GM12878 (cell line): ENCODE measurements around the gene IL27RA. TPM values are rescaled to one million over a fixed set of nuclear protein-coding genes. Genes with fewer than 3 reads are reported as not detected.

Experiments used
- ATAC-seq: fragments of 200-7000 bp; cut with Tn5 transposase; 3 replicates; pipeline ENCODE4 v1.9.1; 2020; ENCODE audit warnings: mild to moderate bottlenecking, moderate library complexity
- BruUV-seq: library from RNA; stranded (reverse); fragments of 400-500 nt; replicated peaks from 2 replicates; lab custom pipeline; 2021; lab: Mats Ljungman, UMichigan
- CTCF ChIA-PET: fragments of 300-600 bp; sonication (Branson Sonifier 250); formaldehyde crosslinking; extraction: SDS; loops from one replicate; lab custom pipeline; 2021; ENCODE audit warnings: inconsistent platforms; lab: Yijun Ruan, JAX
- POLR2A ChIA-PET: fragments of 350-600 bp; formaldehyde crosslinking; extraction: SDS; loops from one replicate; lab custom pipeline; 2021; ENCODE audit warnings: inconsistent platforms; lab: Charles Lee
- RAD21 ChIA-PET: fragments of 300-600 bp; sonication (Branson Sonifier 250); formaldehyde crosslinking; loops from one replicate; lab custom pipeline; 2023; ENCODE audit warnings: antibody characterized with exemption; ENCODE audit not compliant: unreplicated experiment; lab: Charles Lee
- SMC1A ChIA-PET: fragments of 300-600 bp; sonication (Branson Sonifier 250); formaldehyde crosslinking; loops from one replicate; lab custom pipeline; 2023; ENCODE audit not compliant: unreplicated experiment, uncharacterized antibody; lab: Charles Lee
- DNase-seq: peaks from one replicate; pipeline ENCODE4 v3.0.0-alpha.2; 2011; ENCODE audit warnings: low read depth, low spot score
- FAIRE-seq: peaks from 3 replicates; lab custom pipeline; 2011; peaks lifted over from hg19 to GRCh38; lab: Jason Lieb, UNC
- H2AFZ ChIP-seq: 2 replicates; pipeline ENCODE4 v1.6.0; 2011; ENCODE audit warnings: low read depth, low read length, control low read depth; ENCODE audit not compliant: control insufficient read depth
- H3K27ac ChIP-seq: 2 replicates; pipeline ENCODE4 v1.5.1; 2011; ENCODE audit warnings: control low read depth; ENCODE audit not compliant: control insufficient read depth, insufficient read depth
- H3K27me3 ChIP-seq, 2 experiments: replicated peaks in 1 of 2; 2 replicates each; pipeline versions ENCODE4 v1.6.0 to v1.6.1; 2011; ENCODE audit warnings: low read length in 1 of 2; ENCODE audit not compliant: control insufficient read depth in 2 of 2, insufficient read depth in 2 of 2
- H3K36me3 ChIP-seq, 2 experiments: 2 replicates each; pipeline ENCODE4 v1.5.1; 2011; ENCODE audit warnings: low read length in 1 of 2; ENCODE audit not compliant: control insufficient read depth in 2 of 2, insufficient read depth in 2 of 2
- H3K4me1 ChIP-seq: 2 replicates; pipeline ENCODE4 v1.6.1; 2011; ENCODE audit warnings: mild to moderate bottlenecking, low read length, moderate library complexity, mixed read lengths; ENCODE audit not compliant: control insufficient read depth, insufficient read depth
- H3K4me2 ChIP-seq: 2 replicates; pipeline ENCODE4 v1.6.0; 2011; ENCODE audit warnings: control low read depth; ENCODE audit not compliant: control insufficient read depth, insufficient read depth
- H3K4me3 ChIP-seq: fragments of 200-600 bp; sonication (generic); 2 replicates; pipeline ENCODE4 v1.5.1; 2016
- H3K79me2 ChIP-seq: 2 replicates; pipeline ENCODE4 v1.6.0; 2011; ENCODE audit warnings: low read length; ENCODE audit not compliant: control insufficient read depth, insufficient read depth
- H3K9ac ChIP-seq: 2 replicates; pipeline ENCODE4 v1.8.0; 2011; ENCODE audit warnings: low read length, control low read depth, mixed read lengths; ENCODE audit not compliant: control insufficient read depth, insufficient read depth
- H3K9me3 ChIP-seq: replicated peaks from 3 replicates; pipeline ENCODE4 v1.5.1; 2011; ENCODE audit warnings: mild to moderate bottlenecking, low read length; ENCODE audit not compliant: control insufficient read depth, insufficient read depth
- H4K20me1 ChIP-seq: 2 replicates; pipeline ENCODE4 v1.6.0; 2011; ENCODE audit not compliant: control insufficient read depth, insufficient read depth
- ASH2L ChIP-seq: fragments of 300-600, 200-600 bp; sonication (generic); IDR thresholded peaks from 2 replicates; pipeline ENCODE4 v1.6.1; 2017; ENCODE audit warnings: low read depth, mild to moderate bottlenecking, borderline replicate concordance
- E2F8 ChIP-seq: fragments of 450-650 bp; IDR thresholded peaks from 2 replicates; pipeline ENCODE4 v1.6.1; 2018; ENCODE audit warnings: mild to moderate bottlenecking, low read depth, moderate library complexity; ENCODE audit not compliant: partially characterized antibody
- HDAC2 ChIP-seq: fragments of 200-600 bp; sonication (generic); IDR thresholded peaks from 2 replicates; pipeline ENCODE4 v1.6.1; 2017
- NRF1 ChIP-seq: conservative IDR thresholded peaks from 2 replicates; pipeline ENCODE4 v1.6.1; 2011; ENCODE audit warnings: mild to moderate bottlenecking, low read depth, low read length, improper control_type of control experiment
- PAX8 ChIP-seq: fragments of 450-650 bp; IDR thresholded peaks from 2 replicates; pipeline ENCODE4 v1.6.1; 2017; ENCODE audit warnings: mild to moderate bottlenecking, moderate library complexity
- SIX5 ChIP-seq: IDR thresholded peaks from 2 replicates; pipeline ENCODE4 v1.6.1; 2011; ENCODE audit warnings: mild to moderate bottlenecking, low read depth, low read length, moderate library complexity; ENCODE audit not compliant: severe bottlenecking
- SPI1 ChIP-seq: IDR thresholded peaks from 2 replicates; pipeline ENCODE4 v1.6.1; 2011; ENCODE audit warnings: low read depth, mild to moderate bottlenecking, low read length, moderate library complexity, borderline replicate concordance; ENCODE audit not compliant: insufficient read depth
- ZNF207 ChIP-seq: fragments of 450-650 bp; IDR thresholded peaks from 2 replicates; pipeline ENCODE4 v1.6.1; 2014; ENCODE audit warnings: antibody characterized with exemption, mild to moderate bottlenecking, borderline replicate concordance
- WGBS: methylation state at CpG from one replicate; pipeline ENCODE4 v1.1.6; 2016; ENCODE audit warnings: low lambda C conversion rate; ENCODE audit not compliant: insufficient replicate concordance, insufficient coverage; ENCODE audit errors: missing lambda C conversion rate; 5-methylcytosine and 5-hydroxymethylcytosine counted together
- in situ Hi-C: fragments of 300-500 bp; cut with MboI; formaldehyde crosslinking; loops from 9 replicates; pipeline ENCODE4 v1.14.3; 2018; ENCODE audit warnings: mixed read lengths
- intact Hi-C: fragments of 100-400 bp; cut with micrococcal nuclease; formaldehyde crosslinking; loops from one replicate; pipeline ENCODE4 v1.14.2; 2022; ENCODE audit not compliant: unreplicated experiment
- polyA plus RNA-seq, 11 experiments: library from polyadenylated mRNA; depleted of rRNA in 4 of 11; unstranded in 6 of 11; stranded (reverse) in 5 of 11; fragments of >200 nt; fragmentation: Nextera tagmentation in 4 of 11; fragmentation: Illumina TruSeq in 1 of 11; extraction: Ambion mirVana in 4 of 11; extraction: Trizol in 1 of 11; gene quantifications; 1 replicate in 1 of 11; 2 replicates in 10 of 11; pipeline versions ENCODE4 v1.2.1 to v1.2.3, GENCODE V29; 2011 to 2016; ENCODE audit warnings: inconsistent platforms in 2 of 11, missing spikeins in 2 of 11, low read depth in 1 of 11
- total RNA-seq, 4 experiments: library from RNA; depleted of rRNA in 3 of 4; stranded (reverse); fragments of >200 nt in 3 of 4; fragmentation: Illumina TruSeq in 1 of 4; extraction: Trizol in 1 of 4; gene quantifications; 2 replicates each; pipeline versions ENCODE4 v1.2.1 to v1.2.3, GENCODE V29; 2013 to 2021
- TF ChIP-seq, protein P1 (sequence below): fragments of 450-650 bp; IDR thresholded peaks from 2 replicates; pipeline ENCODE4 v1.6.1; 2016; ENCODE audit warnings: mild to moderate bottlenecking, moderate library complexity, borderline replicate concordance

Gene IL27RA
- total and polyA plus RNA-seq, 10 of the 15 experiments (the other 5 are each of a cell fraction or from before 2014, with no cell fraction given) = 8.4 to 63.5 (median 41.2) TPM

DNA sequence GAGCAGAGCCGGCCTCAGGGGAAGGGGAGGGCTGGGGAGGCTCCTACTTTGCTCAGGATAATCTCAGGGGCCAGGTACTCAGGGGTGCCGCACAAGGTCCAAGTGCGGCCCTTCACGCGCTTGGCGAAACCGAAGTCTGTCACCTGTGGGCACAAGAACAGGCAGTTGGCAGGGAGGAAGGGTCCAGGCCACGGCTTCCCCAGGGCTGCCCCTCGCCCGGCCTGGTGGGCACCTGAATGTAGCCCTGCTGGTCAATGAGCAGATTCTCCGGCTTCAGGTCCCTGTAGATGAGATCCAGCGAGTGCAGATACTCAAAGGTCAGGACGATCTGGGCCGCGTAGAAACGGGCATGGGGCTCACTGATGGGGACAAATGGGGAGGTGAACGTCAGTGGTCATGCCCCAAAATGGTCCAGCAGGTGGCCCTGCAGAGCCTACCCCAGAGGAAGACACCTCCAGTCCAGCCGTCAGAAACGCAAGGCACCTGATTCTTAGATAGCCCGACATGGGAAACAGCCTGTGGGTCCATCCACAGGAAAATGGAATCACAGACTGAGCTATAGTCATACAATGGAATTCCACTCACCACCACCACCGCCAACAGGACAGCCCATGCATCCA is 66.1 kb downstream of the IL27RA start:
- no TSS peak for BruUV-seq
- TF ChIP-seq SPI1 = no peak
- Histone ChIP-seq H3K27me3 (no peaks in the 10 kb centered on the region), H3K4me1 (no peaks in the 10 kb centered on the region), H3K36me3 (peaks cover 2 to 17% of the 10 kb centered on the region in 2 experiments), H3K4me3 (no peak overlapping the region), H4K20me1 (no peaks in the 10 kb centered on the region), H3K9me3 (peaks cover 2% of the 10 kb centered on the region; the same call in 1 of the 3 replicates), H3K27ac (no peak overlapping the region), H3K79me2 (no peaks in the 10 kb centered on the region; the same call in 1 of the 2 replicates), H2AFZ (no peak overlapping the region), H3K9ac (no peak overlapping the region), H3K4me2 (no peak overlapping the region)
- in situ Hi-C loops = no loop called here
- intact Hi-C loops = no loop called here
- ChIA-PET POLR2A (no interaction called here), SMC1A (no interaction called here), RAD21 (no interaction called here), CTCF (no interaction called here)
- FAIRE-seq = no peak
- WGBS = 89% methylated on average over 21 of the region's 21 CpGs
- no peak for DNase-seq
- no peak for ATAC-seq

DNA sequence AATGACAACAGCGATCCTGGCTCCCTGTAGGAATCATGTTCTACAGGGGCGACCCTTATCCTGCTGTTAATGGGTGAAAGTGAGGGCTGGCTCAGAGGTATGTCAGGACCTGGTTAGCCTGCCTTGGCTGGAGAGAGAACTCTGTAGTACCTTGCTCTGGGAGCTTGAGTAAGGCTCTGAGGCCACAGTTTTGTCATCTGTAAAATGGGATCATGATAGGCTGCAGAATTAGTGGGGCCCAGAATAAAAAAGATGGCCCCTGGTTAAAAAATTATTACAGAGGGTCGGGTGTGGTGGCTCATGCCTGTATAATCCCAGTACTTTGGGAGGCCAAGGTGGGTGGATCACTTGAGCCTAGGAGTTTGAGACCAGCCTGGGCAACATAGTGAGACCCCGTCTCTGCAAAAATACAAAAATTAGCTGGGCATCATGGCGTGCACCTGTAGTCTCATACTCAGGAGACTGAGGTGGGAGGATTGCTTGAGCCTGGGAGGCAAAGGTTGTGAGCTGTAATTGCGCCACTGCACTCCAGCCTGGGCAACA is 69.5 kb downstream of the IL27RA start:
- WGBS = 91% methylated on average over 6 of the region's 6 CpGs
- no peak overlapping the region for H3K9ac ChIP-seq
- no peak overlapping the region for H2AFZ ChIP-seq
- FAIRE-seq (no peak), DNase-seq (no peak), ATAC-seq (no peak)
- H3K27me3 ChIP-seq = no peaks in the 10 kb centered on the region
- H3K79me2 ChIP-seq = no peaks in the 10 kb centered on the region
- SMC1A ChIA-PET = no interaction called here
- CTCF ChIA-PET = interaction anchor here (1.5 kb wide), 1 partner anchor 35 kb away, joined by 4 read pairs; the partner anchor contains the start of gene ASF1B
- no peaks in the 10 kb centered on the region for H3K4me1 ChIP-seq
- no TSS peak for BruUV-seq
- H3K4me3 ChIP-seq = no peak overlapping the region
- RAD21 ChIA-PET = no interaction called here
- no peak overlapping the region for H3K27ac ChIP-seq
- no peaks in the 10 kb centered on the region for H3K9me3 ChIP-seq
- in situ Hi-C loops (no loop called here), intact Hi-C loops (no loop called here)
- POLR2A ChIA-PET = no interaction called here
- no peak overlapping the region for H3K4me2 ChIP-seq
- no peaks in the 10 kb centered on the region for H4K20me1 ChIP-seq
- peaks cover 6 to 17% of the 10 kb centered on the region in 2 experiments for H3K36me3 ChIP-seq
- TF ChIP-seq ZNF207 = no peak
- TF ChIP-seq ASH2L = no peak
- no peak for TF ChIP-seq E2F8
- no peak for TF ChIP-seq HDAC2
- TF ChIP-seq, protein P1, sequence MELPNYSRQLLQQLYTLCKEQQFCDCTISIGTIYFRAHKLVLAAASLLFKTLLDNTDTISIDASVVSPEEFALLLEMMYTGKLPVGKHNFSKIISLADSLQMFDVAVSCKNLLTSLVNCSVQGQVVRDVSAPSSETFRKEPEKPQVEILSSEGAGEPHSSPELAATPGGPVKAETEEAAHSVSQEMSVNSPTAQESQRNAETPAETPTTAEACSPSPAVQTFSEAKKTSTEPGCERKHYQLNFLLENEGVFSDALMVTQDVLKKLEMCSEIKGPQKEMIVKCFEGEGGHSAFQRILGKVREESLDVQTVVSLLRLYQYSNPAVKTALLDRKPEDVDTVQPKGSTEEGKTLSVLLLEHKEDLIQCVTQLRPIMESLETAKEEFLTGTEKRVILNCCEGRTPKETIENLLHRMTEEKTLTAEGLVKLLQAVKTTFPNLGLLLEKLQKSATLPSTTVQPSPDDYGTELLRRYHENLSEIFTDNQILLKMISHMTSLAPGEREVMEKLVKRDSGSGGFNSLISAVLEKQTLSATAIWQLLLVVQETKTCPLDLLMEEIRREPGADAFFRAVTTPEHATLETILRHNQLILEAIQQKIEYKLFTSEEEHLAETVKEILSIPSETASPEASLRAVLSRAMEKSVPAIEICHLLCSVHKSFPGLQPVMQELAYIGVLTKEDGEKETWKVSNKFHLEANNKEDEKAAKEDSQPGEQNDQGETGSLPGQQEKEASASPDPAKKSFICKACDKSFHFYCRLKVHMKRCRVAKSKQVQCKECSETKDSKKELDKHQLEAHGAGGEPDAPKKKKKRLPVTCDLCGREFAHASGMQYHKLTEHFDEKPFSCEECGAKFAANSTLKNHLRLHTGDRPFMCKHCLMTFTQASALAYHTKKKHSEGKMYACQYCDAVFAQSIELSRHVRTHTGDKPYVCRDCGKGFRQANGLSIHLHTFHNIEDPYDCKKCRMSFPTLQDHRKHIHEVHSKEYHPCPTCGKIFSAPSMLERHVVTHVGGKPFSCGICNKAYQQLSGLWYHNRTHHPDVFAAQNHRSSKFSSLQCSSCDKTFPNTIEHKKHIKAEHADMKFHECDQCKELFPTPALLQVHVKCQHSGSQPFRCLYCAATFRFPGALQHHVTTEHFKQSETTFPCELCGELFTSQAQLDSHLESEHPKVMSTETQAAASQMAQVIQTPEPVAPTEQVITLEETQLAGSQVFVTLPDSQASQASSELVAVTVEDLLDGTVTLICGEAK = no peak
- no peak for TF ChIP-seq NRF1
- TF ChIP-seq SIX5 = no peak
- no peak for TF ChIP-seq PAX8
